Endodermal cell (in vitro differentiated cells): ENCODE results near the gene MLH3. TPM values are rescaled to one million over a fixed set of nuclear protein-coding genes. Genes with fewer than 3 reads are reported as not detected.
A peak's percentile ranks its signal among the peaks of the same experiment; 100 is the strongest.

ENCODE experiments used
- DNase-seq: peaks from one replicate; pipeline ENCODE4 v3.0.0-alpha.2; 2017
- H3K27ac ChIP-seq: 2 replicates; pipeline ENCODE4 v1.5.1; 2013; ENCODE audit warnings: mild to moderate bottlenecking, low read depth, low read length, moderate library complexity
- H3K27me3 ChIP-seq: 2 replicates; pipeline ENCODE4 v1.6.1; 2013; ENCODE audit warnings: mild to moderate bottlenecking, low read length, moderate library complexity; ENCODE audit not compliant: insufficient read depth, control insufficient read depth, poor library complexity, severe bottlenecking
- H3K36me3 ChIP-seq: 2 replicates; pipeline ENCODE4 v1.7.0; 2013; ENCODE audit warnings: mild to moderate bottlenecking, low read length, moderate library complexity; ENCODE audit not compliant: control insufficient read depth, insufficient read depth
- H3K4me1 ChIP-seq: one replicate; pipeline ENCODE4 v1.7.0; 2013; ENCODE audit warnings: low read length; ENCODE audit not compliant: control insufficient read depth, insufficient read depth
- H3K4me3 ChIP-seq: 2 replicates; pipeline ENCODE4 v1.5.1; 2013; ENCODE audit warnings: mild to moderate bottlenecking, low read length, moderate library complexity
- H3K9ac ChIP-seq: 2 replicates; pipeline ENCODE4 v1.6.1; 2013; ENCODE audit warnings: mild to moderate bottlenecking, low read length, moderate library complexity; ENCODE audit not compliant: poor library complexity, severe bottlenecking; ENCODE audit errors: extremely low read depth
- H3K9me3 ChIP-seq: 2 replicates; pipeline ENCODE4 v1.6.1; 2013; ENCODE audit warnings: mild to moderate bottlenecking, low read length, moderate library complexity; ENCODE audit not compliant: control insufficient read depth
- H3K27ac Mint-ChIP-seq: 2 replicates; pipeline ENCODE4 v1.8.0; 2020; ENCODE audit warnings: mixed read lengths
- H3K27me3 Mint-ChIP-seq: 2 replicates; pipeline ENCODE4 v1.8.0; 2021; ENCODE audit warnings: mild to moderate bottlenecking, mixed read lengths; ENCODE audit not compliant: insufficient read depth
- H3K36me3 Mint-ChIP-seq: 2 replicates; pipeline ENCODE4 v1.8.0; 2020; ENCODE audit warnings: low read depth, mixed read lengths
- H3K4me1 Mint-ChIP-seq: 2 replicates; pipeline ENCODE4 v1.8.0; 2020; ENCODE audit warnings: mixed read lengths
- H3K4me3 Mint-ChIP-seq: 2 replicates; pipeline ENCODE4 v1.8.0; 2020; ENCODE audit warnings: mild to moderate bottlenecking, moderate library complexity, mixed read lengths
- H3K9me3 Mint-ChIP-seq: 2 replicates; pipeline ENCODE4 v1.8.0; 2020; ENCODE audit warnings: mild to moderate bottlenecking, mixed read lengths
- WGBS, 2 experiments: methylation state at CpG; one replicate each; pipeline versions ENCODE4 v1.1.5 to v1.1.7; 2013; ENCODE audit warnings: missing lambda C conversion rate in 2 of 2, mixed read lengths in 1 of 2; ENCODE audit not compliant: insufficient coverage in 1 of 2, insufficient read length in 1 of 2; 5-methylcytosine and 5-hydroxymethylcytosine counted together
- total RNA-seq, 2 donors: library from RNA; stranded (reverse); fragmentation: NEBNext Ultra II Directional in 1 of 2; extraction: Animal tissue kit (Norgen Biotek cat#: 25700) in 1 of 2; gene quantifications; 2 replicates in 1 of 2; 3 replicates in 1 of 2; pipeline ENCODE4 v1.2.1, GENCODE V29; 2021
- TF ChIP-seq, protein P1 (sequence below): fragments of 200-600 bp; sonication (generic); conservative IDR thresholded peaks from 2 replicates; pipeline ENCODE4 v1.5.0; 2021; ENCODE audit warnings: antibody characterized with exemption, mild to moderate bottlenecking

MLH3 gene
- total RNA-seq, 2 donors from 2014 or later: 18.7 to 34.6 TPM

DNA sequence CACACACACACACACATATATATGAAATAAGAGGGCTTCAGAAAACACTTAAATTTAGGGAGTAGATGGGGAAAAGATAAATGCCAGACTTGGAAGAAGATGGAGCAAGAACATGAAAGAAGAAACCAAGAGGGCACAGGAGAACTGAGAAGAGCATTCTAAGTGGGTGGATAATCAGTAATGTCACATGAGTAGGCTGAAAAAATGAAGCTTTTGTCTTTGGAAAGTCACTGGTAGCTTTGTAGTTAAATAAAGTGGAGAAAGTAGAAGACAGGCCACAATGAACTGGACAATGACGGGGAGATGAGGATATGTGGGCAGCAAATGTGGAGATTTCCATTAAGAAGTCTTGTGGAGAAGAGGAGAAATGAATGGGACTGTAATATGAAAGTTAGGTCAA, 15.9 kb upstream of the MLH3 start:
- no peaks in the 10 kb centered on the region for H3K9me3 ChIP-seq
- no peaks in the 10 kb centered on the region for H3K27me3 ChIP-seq
- H3K4me1 Mint-ChIP-seq: peaks cover 14% of the 10 kb centered on the region
- H3K27me3 Mint-ChIP-seq: no peaks in the 10 kb centered on the region
- H3K4me3 Mint-ChIP-seq: no peak overlapping the region
- DNase-seq: no peak
- WGBS, 2 experiments: 87 to 88% methylated on average over 1 of the region's 1 CpG
- no peaks in the 10 kb centered on the region for H3K4me1 ChIP-seq
- no peak overlapping the region for H3K9ac ChIP-seq
- TF ChIP-seq, protein P1, sequence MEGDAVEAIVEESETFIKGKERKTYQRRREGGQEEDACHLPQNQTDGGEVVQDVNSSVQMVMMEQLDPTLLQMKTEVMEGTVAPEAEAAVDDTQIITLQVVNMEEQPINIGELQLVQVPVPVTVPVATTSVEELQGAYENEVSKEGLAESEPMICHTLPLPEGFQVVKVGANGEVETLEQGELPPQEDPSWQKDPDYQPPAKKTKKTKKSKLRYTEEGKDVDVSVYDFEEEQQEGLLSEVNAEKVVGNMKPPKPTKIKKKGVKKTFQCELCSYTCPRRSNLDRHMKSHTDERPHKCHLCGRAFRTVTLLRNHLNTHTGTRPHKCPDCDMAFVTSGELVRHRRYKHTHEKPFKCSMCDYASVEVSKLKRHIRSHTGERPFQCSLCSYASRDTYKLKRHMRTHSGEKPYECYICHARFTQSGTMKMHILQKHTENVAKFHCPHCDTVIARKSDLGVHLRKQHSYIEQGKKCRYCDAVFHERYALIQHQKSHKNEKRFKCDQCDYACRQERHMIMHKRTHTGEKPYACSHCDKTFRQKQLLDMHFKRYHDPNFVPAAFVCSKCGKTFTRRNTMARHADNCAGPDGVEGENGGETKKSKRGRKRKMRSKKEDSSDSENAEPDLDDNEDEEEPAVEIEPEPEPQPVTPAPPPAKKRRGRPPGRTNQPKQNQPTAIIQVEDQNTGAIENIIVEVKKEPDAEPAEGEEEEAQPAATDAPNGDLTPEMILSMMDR: no peak
- no peak overlapping the region for H3K27ac Mint-ChIP-seq
- no peak overlapping the region for H3K4me3 ChIP-seq
- no peaks in the 10 kb centered on the region for H3K36me3 Mint-ChIP-seq
- no peaks in the 10 kb centered on the region for H3K9me3 Mint-ChIP-seq
- H3K36me3 ChIP-seq: no peaks in the 10 kb centered on the region
- no peak overlapping the region for H3K27ac ChIP-seq

DNA sequence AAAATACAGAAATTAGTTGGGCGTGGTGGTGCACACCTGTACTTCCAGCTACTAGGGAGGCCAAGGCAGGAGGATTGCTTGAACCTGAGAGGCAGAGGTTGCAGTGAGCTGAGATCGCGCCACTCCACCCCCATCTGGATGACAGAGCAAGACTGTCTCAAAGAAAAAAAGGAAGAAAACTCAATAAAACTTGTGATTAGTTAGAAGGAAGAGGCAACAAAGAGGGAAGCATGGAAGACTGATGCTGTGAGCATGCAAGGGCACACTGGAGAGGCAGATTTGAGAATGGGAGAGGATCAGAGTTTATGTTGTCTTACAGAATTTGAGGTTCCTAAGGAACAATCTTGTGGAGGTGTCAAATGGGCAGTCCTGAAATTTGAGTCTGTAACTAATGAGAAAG, 15.4 kb upstream of the MLH3 start:
- DNase-seq: no peak
- Mint-ChIP-seq H3K4me1 (peaks cover 14% of the 10 kb centered on the region), H3K4me3 (no peak overlapping the region), H3K9me3 (no peaks in the 10 kb centered on the region), H3K36me3 (no peaks in the 10 kb centered on the region), H3K27ac (no peak overlapping the region), H3K27me3 (no peaks in the 10 kb centered on the region)
- Histone ChIP-seq H3K27ac (no peak overlapping the region), H3K9me3 (no peaks in the 10 kb centered on the region), H3K27me3 (no peaks in the 10 kb centered on the region), H3K36me3 (no peaks in the 10 kb centered on the region), H3K4me3 (no peak overlapping the region), H3K9ac (no peak overlapping the region), H3K4me1 (no peaks in the 10 kb centered on the region)
- TF ChIP-seq, protein P1: no peak
- WGBS, 2 experiments: 80 to 98% methylated on average over 3 of the region's 3 CpGs

DNA sequence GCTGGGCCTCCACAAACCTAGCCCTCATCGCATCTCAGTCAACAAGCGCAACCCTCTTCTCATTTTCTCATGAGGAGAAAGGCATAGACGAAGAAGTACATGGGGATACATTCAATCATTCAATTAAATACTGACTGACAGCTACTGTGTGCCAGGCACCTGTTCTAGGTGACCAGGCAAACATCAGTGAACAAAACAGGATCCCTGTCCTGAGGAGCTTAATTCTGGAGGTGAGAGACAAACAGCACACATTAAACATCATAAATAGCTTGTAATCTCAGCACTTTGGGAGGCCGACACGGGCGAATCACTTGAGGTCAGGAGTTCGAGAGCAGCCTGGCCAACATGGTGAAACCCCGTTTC, 12.9 kb upstream of the MLH3 start:
- peak overlapping the region; percentile 93 for H3K27ac Mint-ChIP-seq
- 61 to 63% methylated on average over 7 to 8 of the region's 8 CpGs for WGBS, 2 experiments
- H3K4me3 ChIP-seq: peak overlapping the region; percentile 88
- no peaks in the 10 kb centered on the region for H3K4me1 ChIP-seq
- no peaks in the 10 kb centered on the region for H3K27me3 ChIP-seq
- H3K9me3 ChIP-seq: peaks cover 19% of the 10 kb centered on the region
- H3K9ac ChIP-seq: no peak overlapping the region
- peak overlapping the region; percentile 94 for H3K4me3 Mint-ChIP-seq
- H3K9me3 Mint-ChIP-seq: peaks cover 10% of the 10 kb centered on the region
- no peak overlapping the region for H3K27ac ChIP-seq
- peaks cover 20% of the 10 kb centered on the region for H3K36me3 Mint-ChIP-seq
- peaks cover 18% of the 10 kb centered on the region for H3K36me3 ChIP-seq
- TF ChIP-seq, protein P1: no peak
- H3K4me1 Mint-ChIP-seq: peaks cover 10% of the 10 kb centered on the region
- no peak for DNase-seq
- H3K27me3 Mint-ChIP-seq: no peaks in the 10 kb centered on the region
